ENCODE results near the gene LYG1.

Gene LYG1

GRCh38 chr2:99317161-99317872 is 16.3 kb upstream of the LYG1 start (continued):
- no peak for TF ChIP-seq ZNF791 (tag by site-specific recombination; IDR thresholded peaks at IDR 0.05)
- TF ChIP-seq ZNF132 (tag by site-specific recombination; IDR thresholded peaks at IDR 0.05; ENCODE audit: borderline replicate concordance): no peak
- TF ChIP-seq FEZF1 (tag by site-specific recombination; IDR thresholded peaks at IDR 0.05): no peak
- TF ChIP-seq ZNF610 (tag by site-specific recombination; IDR thresholded peaks at IDR 0.05; ENCODE audit: borderline replicate concordance): no peak
- no peak for TF ChIP-seq ZNF747 (tag by site-specific recombination; IDR thresholded peaks at IDR 0.05)
- TF ChIP-seq ZNF362 (tag by site-specific recombination; IDR thresholded peaks at IDR 0.05): no peak
- no peak for TF ChIP-seq ZBTB1 (tag by site-specific recombination; IDR thresholded peaks at IDR 0.05)
- no peak for TF ChIP-seq ZNF19 (tag by site-specific recombination; IDR thresholded peaks at IDR 0.05; ENCODE audit: low read depth)

GRCh38 chr2:99299580-99299979 is 1.4 kb downstream of the LYG1 start:
- H3K36me3 ChIP-seq (ENCODE audit: control insufficient read depth in 2 of 2, insufficient read depth in 1 of 2, low read length in 2 of 2): peaks cover 0 to 13% of the 10 kb centered on the region in 2 experiments; a peak in 2 of 3 replicates
- ChIA-PET POLR2A (no interaction called here), CTCF (no interaction called here)
- no peaks in the 10 kb centered on the region for H3K9me3 ChIP-seq (ENCODE audit: control insufficient read depth, insufficient read depth, low read depth, low read length)
- H3K4me1 ChIP-seq (ENCODE audit: control insufficient read depth, insufficient read depth, low read length): no peaks in the 10 kb centered on the region
- no peak for TF ChIP-seq MZF1 (tag by site-specific recombination; IDR thresholded peaks at IDR 0.05; ENCODE audit: borderline replicate concordance)
- no peak for TF ChIP-seq ZNF449 (tag by site-specific recombination; IDR thresholded peaks at IDR 0.05)
- TF ChIP-seq ZNF658 (tag by site-specific recombination; IDR thresholded peaks at IDR 0.05): no peak
- no peak for TF ChIP-seq ZNF211 (tag by site-specific recombination; IDR thresholded peaks at IDR 0.05; ENCODE audit: low read depth)
- no peak for TF ChIP-seq ZBTB44 (tag by site-specific recombination; IDR thresholded peaks at IDR 0.05)
- no peak for TF ChIP-seq ZNF426 (tag by site-specific recombination; IDR thresholded peaks at IDR 0.05)
- no peak overlapping the region for H3K27ac ChIP-seq (ENCODE audit: extremely low read depth, low read depth, low read length)
- H3K4me3 ChIP-seq (ENCODE audit: low read depth, low read length): no peak overlapping the region

GRCh38 chr2:99297994-99298393 is 3.0 kb downstream of the LYG1 start:
- ChIA-PET POLR2A (no interaction called here), CTCF (no interaction called here)
- no peak overlapping the region for H3K27ac ChIP-seq (ENCODE audit: extremely low read depth, low read depth, low read length)
- H3K9me3 ChIP-seq (ENCODE audit: control insufficient read depth, insufficient read depth, low read depth, low read length): no peaks in the 10 kb centered on the region
- H3K4me1 ChIP-seq (ENCODE audit: control insufficient read depth, insufficient read depth, low read length): no peaks in the 10 kb centered on the region
- no peak overlapping the region for H3K4me3 ChIP-seq (ENCODE audit: low read depth, low read length)
- peaks cover 0 to 6% of the 10 kb centered on the region in 2 experiments; a peak in 2 of 3 replicates for H3K36me3 ChIP-seq (ENCODE audit: control insufficient read depth in 2 of 2, insufficient read depth in 1 of 2, low read length in 2 of 2)
- TF ChIP-seq ZBTB48 (tag by site-specific recombination; IDR thresholded peaks at IDR 0.05) (no peak), ZNF518A (tag by site-specific recombination; conservative IDR thresholded peaks at IDR 0.05; ENCODE audit: low read depth) (no peak), ZNF280D (tag by site-specific recombination; IDR thresholded peaks at IDR 0.05) (no peak), HIC1 (tag by site-specific recombination; IDR thresholded peaks at IDR 0.05) (no peak)

Measured in HEK293 (cell line).